HG03064 (cell line): Measurements from ENCODE around the gene SENP1.

Source experiments
- ATAC-seq: cut with Tn5 transposase; IDR thresholded peaks from one replicate; pipeline ENCODE4 v1.9.1; 2021; ENCODE audit warnings: low read depth; ENCODE audit not compliant: unreplicated experiment

Gene SENP1

DNA sequence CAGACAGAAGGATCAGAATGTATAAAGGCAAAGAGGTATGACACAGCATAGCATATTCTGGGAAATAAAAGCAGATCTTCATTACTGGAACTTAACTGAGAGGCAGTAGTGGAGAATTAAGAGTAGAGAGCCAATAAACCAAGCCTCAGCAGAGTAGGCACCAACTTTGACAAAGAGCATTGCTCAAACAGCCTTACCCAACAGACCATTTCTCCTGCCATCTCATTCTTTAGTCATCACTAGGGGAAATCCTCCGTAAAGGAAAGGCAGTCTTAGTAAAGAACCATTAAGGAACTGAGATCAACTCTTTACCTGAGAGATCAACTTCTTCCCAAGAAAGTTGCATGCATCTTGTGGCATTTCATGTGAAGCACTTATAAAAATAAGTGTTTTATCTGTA is 36.6 kb downstream of the SENP1 start:
- no peak for ATAC-seq

DNA sequence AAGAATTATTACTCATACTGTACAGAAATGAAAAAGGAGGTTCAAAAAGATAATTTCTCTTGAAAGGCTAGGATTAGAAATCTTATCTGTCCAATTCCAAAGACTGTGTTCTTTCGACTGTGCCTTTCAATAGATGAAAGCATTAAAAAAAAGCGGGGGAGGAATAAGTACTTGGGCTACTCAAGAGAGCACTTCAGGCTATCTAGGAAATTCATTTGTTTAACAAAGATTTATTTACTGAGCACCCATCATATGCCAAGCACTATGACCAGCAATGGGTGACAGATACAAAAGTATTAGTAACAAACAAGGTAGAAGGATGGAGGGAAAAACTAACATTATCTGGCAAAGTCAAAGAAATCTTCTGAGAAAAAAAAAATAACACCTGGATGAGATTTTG is 37.4 kb downstream of the SENP1 start:
- no peak for ATAC-seq

DNA sequence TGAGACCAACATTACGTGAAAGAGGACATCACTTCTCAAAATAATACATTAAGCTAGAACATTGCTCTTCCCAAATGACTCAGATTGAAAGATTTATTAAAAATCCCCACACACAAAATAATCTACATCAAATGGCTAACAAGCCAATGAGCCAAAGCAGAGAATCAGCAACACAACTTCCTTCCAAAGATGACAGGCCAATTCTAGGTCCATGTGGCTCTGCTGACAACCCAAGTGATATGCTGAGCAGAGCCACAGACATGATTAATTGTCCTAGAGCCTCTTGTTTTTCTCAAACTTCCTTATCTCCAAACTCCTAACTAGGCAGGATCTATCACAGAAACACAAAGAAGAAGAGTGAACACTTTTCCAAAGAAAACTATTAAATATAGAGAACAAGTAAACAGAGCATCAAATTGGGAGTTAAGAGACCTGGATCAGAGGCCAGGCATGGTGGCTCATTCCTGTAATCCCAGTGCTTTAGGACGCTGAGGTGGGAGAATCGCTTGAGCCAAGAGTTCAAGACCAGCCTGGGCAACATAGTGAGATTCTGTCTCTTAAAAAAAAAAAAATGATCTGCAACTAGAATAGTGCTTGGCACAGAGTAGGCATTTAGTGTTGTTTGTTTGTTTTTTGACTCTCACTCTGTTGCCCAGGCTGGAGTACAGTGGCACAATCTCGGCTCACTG is 38.5 kb downstream of the SENP1 start:
- ATAC-seq = no peak

DNA sequence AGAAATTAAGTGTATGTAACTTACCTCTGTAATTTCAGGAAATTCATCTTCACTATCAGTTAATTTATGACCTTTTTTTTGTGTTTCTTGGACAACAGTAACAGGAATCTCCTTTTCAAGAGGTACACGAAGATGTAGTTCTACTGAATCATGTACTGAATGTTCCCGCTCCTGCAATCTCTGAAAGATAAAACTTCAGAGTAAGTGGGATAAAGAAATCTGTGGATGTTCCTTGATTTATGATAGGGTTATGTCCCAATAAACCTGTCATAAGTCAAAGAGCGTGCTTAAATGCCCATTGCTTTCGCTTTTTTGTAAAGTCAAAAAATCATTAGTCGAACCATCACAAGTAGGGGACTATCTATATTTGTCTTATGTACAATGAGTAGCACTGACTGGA is 40.8 kb downstream of the SENP1 start:
- no peak for ATAC-seq

DNA sequence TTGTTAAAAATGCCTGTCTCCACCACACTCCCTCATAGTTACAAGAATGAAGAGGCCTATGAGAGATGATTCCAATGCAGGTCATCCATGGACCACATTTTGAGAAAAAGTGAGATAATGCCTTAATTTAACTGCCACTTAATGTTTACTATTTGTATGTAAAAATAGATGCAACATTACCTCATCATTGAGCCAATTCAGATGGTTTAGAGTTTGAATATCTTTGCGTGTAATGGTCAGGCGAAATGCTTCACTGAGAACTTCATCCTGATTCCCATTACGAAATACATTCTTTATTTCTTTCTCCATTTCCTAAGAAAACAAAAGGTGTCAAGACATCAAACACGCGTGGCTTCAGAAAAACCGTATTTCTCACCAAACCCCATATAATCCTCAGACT is 42.3 kb downstream of the SENP1 start:
- no peak for ATAC-seq

DNA sequence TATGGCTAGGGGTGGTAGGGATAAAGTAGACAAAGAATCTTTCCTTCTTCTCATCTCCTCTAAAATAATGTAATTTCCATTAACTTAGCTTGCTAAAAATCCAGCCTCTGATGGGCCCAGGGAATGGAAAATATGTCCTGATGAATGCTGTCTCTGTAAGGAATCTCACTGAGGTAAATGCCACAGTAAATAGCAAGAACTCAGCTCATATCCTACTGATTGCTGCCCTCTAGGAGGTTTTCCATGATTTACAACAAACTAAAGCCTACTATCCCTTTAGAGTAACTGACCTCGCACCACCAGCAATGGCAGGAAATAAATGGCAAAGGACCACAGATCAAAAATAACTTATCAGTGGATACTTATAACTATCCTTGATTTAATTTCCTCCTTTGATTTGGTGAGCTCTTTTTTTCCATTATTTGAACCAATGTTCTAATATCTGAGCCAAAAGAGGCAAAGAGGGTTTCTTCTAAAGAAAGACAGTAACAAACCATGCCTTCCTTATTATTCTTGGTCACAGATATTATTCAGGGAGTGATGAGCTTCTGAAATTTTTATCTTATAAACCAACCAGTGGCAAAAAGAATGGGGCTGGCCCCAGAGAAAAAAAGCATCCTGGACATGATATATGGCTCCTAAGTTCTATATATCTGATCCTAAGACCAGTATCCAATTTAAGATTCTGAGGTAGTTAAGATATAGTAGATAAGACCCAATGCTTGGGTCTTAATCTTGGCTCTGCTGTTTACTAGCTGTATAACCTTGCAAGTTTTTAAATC is 43.8 kb downstream of the SENP1 start:
- ATAC-seq = no peak

DNA sequence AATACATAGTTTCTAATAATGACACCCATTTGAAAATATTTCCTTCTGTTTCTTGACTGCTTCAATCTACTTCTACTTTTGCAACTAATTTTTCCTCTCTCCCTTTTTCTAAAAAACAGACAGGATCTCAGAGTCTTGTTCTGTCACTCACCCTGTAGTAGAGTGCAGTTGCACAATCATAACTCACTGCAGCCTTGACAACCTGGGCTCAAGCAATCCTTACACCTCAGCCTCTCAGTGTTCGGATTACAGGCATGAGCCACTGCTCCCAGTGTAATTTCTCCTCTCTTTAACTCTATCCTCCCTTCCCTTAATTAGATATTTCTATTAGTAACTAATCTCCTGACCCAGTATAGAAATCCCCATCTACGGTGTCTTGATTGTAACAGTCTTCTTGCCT is 45.4 kb downstream of the SENP1 start:
- ATAC-seq = no peak

DNA sequence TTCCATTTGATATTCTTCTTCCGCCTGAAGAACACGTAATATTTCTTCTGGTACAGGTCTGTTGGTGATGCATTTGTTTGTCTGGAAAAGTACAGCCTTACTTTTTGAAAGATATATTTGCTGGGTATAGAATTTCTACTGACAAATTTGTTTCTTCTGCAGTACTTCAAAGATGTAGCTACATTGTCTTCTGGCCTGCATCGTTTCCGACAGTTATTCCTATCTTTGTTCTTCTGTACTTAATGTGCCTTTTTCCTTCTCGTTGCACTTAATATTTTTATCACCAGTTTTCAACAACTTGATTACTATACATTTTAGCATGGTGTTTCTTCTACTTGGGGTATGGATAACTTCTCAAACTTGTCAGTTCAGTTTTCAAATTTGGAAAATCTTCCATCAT is 47.1 kb downstream of the SENP1 start:
- ATAC-seq = no peak

DNA sequence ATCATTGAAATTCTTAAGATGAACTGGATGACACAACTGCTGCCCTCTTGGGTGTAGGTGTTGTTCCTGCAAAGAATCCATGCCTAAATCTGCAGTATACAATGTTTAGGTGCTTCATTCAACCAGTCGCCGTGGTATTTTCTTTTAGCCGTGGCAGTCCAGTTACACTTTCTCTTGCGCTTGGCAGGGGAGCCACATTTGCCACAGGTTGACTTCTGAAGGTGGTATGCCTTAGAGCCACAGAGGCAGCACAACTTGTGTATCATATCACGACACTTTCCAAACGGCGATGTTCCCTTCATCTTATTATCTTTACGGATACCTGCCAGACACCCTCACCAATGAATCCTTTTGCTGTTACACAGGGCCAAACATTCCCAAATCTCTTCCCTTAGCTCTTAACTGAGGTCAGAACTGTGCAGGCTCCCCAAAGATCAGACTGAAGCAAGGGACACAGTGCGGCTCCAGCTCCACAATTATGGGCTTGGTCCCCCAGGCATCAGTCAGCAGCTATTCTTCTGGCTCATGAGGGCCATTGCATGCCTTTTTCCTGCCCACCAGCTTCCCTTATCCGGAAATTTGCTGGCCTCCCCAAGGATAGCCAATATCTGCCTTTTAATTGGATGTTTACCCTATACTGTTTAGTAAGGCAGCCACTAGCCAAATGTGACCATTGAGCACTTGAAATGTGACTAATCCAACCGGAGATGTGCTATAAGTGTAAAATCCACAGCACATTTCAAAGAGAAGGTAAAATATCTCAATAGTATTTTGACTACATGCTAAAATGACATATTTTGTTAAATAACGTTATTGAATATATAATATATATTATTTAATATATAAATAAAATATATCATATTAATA is 50.7 kb downstream of the SENP1 start:
- no peak for ATAC-seq

DNA sequence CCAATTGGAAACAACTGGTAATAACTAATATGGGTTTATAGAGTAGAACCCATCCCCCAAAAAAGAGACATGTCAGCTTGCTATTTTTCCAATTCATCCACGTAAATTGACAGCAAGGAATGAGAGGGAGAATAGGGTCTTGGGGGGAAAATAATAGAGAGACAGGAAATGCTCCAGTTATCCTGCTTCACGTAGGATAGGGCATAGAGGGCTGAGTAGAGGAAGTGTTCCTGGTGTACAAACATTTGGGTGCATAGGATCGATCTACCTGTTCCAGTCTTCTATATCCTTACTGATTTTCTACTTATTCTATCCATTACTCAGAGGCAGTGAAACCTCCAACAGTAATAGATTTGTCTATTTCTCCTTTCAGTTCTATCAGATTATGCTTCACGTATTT is 52.0 kb downstream of the SENP1 start:
- ATAC-seq = no peak

DNA sequence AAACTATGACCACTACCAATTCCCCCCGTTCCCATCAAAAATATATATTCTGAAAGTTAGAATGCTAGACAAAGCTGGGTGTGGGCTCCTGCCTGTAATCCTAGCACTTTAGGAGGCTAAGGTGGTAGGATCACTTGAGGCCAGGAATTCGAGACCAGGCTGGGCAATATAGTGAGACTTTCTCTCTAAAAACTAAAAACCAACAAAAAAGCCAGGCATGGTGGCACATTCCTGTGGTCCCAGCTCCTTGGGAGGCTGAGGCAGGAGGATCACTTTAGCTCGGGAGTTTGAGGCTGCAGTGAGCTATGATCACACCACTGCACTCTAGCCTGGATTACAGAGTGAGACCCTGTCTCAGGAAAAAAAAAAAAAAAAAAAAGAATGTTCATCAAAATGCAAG is 52.8 kb downstream of the SENP1 start:
- ATAC-seq = no peak

DNA sequence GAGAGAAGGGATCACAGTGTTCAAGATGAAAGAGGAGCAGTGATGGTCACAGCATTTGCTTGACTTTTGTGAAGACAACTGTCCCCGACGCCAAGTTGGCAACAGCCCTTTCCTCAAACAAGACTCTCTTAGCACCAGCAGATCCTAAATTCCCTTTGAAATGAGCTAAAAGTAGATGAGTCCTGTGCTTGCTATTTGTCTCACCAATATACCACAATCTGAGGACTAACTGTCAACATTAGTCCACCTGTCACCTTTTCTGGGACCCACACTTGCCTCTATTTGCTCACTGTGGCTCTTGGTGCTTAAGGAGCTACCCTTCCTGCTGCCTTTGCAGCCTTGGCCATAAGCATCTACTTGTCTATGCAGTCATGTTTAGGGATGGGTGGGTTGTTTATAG is 54.2 kb downstream of the SENP1 start:
- ATAC-seq = no peak

DNA sequence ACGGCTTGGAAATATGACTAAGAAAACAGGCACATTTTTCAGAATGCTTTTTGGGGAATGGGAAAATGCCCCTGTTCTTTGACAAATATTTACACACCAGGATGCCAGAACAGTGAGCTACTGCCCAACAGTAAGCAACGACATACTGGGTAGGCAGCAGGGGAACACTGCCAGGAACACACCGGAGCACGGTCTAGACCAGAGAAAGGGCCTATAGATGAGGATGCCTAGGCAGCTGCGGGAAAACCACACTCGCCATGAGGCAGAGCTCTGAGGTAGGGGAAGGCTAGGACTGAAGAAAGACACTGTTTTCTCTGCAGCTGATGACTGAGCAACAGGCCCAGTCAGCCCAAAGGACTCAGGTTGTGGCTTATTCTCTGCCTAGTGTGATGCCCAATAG is 55.7 kb downstream of the SENP1 start:
- no peak for ATAC-seq

DNA sequence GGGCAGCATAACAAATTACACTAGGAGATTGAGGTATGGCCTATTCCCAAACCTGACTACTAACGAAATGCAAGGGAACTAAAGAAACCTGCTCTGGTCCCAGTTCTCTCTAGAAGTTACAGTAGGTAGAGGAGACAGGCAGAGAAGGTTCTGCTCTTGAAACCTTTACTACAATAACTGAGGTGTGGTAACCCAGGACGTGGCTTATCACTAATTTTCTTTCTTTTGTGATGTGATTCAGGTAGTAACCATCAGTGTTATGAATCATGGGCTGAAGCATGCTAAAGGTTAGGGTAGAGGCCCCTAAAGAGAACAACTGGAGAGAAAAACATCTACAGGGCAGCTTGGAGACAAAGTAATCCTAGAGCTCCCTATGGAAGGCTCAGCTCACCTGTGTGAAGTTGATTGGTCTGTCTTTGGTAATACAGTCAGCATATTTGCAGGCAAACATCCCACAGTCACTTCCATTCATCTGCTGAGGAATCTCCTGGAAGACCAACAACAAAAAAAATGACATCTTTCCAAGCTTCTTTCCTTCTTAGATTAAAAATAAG is 59.8 kb downstream of the SENP1 start:
- no peak for ATAC-seq

DNA sequence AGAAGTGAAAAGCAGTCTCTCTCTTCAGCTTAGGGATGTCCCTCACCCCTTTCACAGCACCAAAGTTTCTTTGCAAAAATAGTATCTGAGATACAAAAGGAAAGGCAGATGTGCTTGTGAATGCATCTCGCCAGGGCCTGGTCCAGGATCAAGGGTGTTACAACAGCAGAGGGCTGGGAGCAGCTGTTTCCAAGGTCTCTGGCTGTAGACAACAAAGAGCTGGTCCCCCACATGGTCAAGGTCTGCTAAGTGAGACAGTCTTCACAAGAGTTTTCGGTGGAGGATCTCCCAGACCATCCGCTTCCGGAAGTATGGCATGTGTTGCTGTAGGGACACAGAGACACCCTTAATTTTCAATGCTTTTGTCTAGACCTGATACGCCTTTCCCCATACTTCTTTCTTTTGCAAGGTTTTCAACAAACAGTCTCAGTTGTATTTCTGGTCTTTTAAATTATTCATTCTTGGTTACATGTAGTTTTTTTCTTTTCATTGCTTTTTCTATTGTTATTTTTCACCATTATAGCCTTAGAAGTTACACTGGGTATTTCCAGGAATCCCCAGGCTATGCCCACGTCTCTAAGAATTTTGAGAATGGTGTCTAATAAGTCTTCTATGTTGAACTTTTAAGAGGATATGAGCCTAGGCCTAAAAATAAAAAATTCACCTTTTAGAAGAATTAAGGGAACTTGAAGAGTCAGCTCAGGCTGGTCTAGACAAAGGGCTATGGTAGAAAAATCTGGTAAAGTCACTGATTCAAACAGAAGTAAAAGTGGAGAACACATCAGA is 60.6 kb downstream of the SENP1 start:
- no peak for ATAC-seq

DNA sequence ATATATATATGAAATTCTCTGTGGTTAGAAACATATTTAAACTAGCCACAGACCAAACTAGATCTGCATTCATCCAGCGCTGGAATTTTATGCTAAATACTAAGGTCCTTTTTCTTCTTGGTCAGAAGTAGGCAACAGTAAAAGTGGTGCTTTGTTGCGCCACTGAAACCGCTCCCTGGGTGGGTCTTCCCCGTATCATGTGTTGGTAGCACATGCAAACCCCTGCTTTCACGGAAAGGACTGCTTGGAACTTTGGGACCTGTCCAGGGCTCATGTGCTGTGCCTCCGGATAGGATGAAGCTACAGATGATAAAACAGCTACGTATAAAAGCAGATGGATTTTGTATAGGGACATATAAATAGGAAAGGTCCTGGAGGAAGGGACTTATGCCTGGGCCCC is 61.5 kb downstream of the SENP1 start:
- ATAC-seq = no peak

DNA sequence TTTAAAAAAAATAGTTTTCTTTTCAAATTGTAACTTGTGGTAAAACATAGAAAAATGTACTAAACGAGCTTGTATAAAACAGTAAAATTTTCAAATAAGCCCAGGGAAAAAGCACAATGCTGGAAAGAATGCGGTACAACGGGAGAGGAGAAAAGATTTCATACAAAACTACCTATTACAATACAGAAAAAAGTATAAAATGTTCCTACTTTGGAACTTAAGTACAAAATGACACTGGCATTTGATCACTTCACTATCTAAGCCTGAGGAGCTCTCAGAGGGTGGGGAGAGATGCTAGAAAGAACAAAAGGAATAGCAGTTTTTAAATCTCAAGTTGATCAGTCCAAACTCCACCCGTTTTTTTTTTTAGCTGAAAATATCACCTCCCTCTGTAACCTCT is 62.1 kb downstream of the SENP1 start:
- ATAC-seq = no peak

DNA sequence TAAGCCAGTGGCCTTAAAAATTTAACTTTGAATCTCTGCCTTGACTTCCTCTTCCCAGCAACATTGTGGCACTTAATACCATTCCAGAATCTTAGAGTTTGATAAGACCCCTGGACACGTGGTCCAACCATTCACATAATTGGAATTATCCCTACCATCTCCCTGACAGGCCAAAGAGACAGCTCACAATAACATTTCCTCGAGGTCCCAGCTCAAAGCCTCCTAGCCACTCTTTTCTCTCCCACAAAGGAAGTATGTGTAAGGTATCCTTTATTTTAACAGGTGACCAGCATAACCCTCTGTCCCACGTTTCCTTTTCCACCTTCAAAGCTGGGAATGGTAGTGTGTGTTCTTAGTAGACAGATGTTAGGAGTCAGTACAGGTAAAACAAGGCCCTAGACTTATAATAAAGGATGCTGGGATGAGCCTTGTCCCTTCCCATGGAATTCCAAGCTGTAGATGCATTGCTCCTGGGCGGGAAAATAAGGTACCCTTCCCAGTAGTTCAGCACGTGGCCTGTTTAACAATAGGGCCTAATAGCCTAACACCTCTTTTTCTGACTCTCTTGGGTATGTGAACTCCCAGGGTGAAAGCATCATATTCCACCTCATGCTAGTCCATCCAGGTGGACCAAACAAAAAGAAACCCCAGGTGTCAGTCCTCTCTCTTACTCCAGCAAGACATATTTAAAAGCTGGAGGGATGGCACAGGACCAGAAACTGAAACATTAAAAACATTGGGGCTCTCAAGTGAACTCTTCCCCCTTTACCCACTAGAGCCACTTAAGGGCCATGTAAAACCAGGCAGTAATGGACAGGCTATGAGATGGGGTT is 64.1 kb downstream of the SENP1 start:
- no peak for ATAC-seq

DNA sequence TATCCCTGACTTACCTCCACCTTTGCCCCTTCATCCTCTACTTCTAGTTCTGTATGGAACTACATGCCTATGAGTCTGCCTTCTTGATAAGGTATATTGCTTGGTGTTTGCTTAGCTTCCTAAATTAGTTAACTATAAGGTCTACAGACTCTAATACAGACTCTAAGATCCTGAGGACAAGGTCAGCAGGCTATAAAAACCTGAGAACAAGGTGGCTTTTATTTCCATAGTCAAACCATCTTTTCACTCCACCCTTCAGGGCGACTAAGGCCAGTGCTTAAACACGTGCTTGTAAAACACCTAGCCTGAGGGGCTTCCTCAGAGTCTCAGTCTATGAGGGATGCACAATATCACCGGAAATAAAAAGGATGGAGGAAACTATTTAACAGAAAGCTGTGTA is 65.5 kb downstream of the SENP1 start:
- ATAC-seq = no peak

DNA sequence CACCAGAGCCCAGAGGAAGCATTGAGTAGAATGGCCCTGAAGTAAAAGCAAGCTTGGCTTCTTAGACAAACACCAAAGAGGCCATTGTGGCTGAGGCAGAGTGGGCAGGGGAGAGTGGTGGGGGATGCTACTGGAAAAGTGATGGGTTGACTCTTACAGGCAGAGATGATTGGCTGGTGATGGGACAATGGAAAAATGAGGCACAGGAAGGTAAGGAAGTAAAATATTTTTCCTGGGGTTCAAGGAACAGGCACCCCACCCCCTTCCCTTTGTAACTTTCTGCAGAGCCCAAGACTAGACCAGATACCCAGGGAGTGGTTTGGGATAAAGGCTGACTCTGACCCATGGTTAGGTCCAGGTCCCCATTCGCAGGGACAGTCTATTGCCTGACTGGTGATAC is 66.7 kb downstream of the SENP1 start:
- ATAC-seq = no peak
